K562 (cell line): ENCODE measurements around the gene ZNF787. TPM values are rescaled to one million over a fixed set of nuclear protein-coding genes. Genes with fewer than 3 reads are reported as not detected.

Experiments
- ATAC-seq: fragments of 200-7000 bp; cut with Tn5 transposase; 3 replicates; pipeline ENCODE4 v1.9.1; 2020; ENCODE audit warnings: moderate library complexity
- BruUV-seq: library from RNA; stranded (reverse); fragments of 400-500 nt; replicated peaks from 2 replicates; lab custom pipeline; 2021; lab: Mats Ljungman, UMichigan
- CTCF ChIA-PET: fragments of 300-600 bp; formaldehyde crosslinking; extraction: SDS; loops from one replicate; lab custom pipeline; 2021; ENCODE audit warnings: low intra/inter-chr PET ratio; lab: Yijun Ruan, JAX
- POLR2A ChIA-PET: fragments of 300-600, 350-650 bp; sonication (Branson Sonifier 250); formaldehyde crosslinking; extraction: SDS; loops from one replicate; lab custom pipeline; 2021; ENCODE audit warnings: antibody characterized with exemption, inconsistent platforms; lab: Yijun Ruan, JAX
- DNase-seq, 4 experiments: peaks; one replicate each; pipeline versions ENCODE4 v3.0.0 to v3.0.0-alpha.2; 2011 to 2018; ENCODE audit warnings: low spot score in 3 of 4, mixed read lengths in 3 of 4; ENCODE audit errors: extremely low read depth in 1 of 4
- FAIRE-seq: peaks from 2 replicates; lab custom pipeline; 2011; peaks lifted over from hg19 to GRCh38; lab: Jason Lieb, UNC
- H2AFZ ChIP-seq: 2 replicates; pipeline ENCODE4 v1.6.0; 2011; ENCODE audit warnings: low read depth, low read length, control low read depth, inconsistent platforms
- H3K27ac ChIP-seq: fragments of 200-600 bp; 3 replicates; pipeline ENCODE4 v1.8.0; 2011; ENCODE audit warnings: low read depth, mild to moderate bottlenecking, control low read depth, inconsistent platforms, low read length, moderate library complexity, mixed read lengths; ENCODE audit errors: extremely low read depth
- H3K27me3 ChIP-seq, 2 experiments: fragments of 300-600 bp in 1 of 2; 2 replicates in 1 of 2; 3 replicates in 1 of 2; pipeline versions ENCODE4 v1.6.0 to v1.8.0; 2011; ENCODE audit warnings: inconsistent platforms in 2 of 2, low read length in 2 of 2, mild to moderate bottlenecking in 1 of 2, mixed read lengths in 1 of 2, moderate library complexity in 1 of 2; ENCODE audit not compliant: control insufficient read depth in 2 of 2, insufficient read depth in 2 of 2
- H3K36me3 ChIP-seq: fragments of 300-600 bp; 3 replicates; pipeline ENCODE4 v1.8.0; 2011; ENCODE audit warnings: mild to moderate bottlenecking, low read length, inconsistent platforms; ENCODE audit not compliant: control insufficient read depth, insufficient read depth
- H3K4me1 ChIP-seq, 2 experiments: fragments of 200-600 bp in 1 of 2; replicated peaks in 1 of 2; 2 replicates in 1 of 2; 3 replicates in 1 of 2; pipeline versions ENCODE4 v1.5.1 to v1.8.0; 2011; ENCODE audit warnings: inconsistent platforms in 2 of 2, low read length in 2 of 2, mild to moderate bottlenecking in 1 of 2, mixed read lengths in 1 of 2, moderate library complexity in 1 of 2; ENCODE audit not compliant: control insufficient read depth in 2 of 2, insufficient read depth in 2 of 2
- H3K4me2 ChIP-seq: 2 replicates; pipeline ENCODE4 v1.6.1; 2011; ENCODE audit warnings: low read length, control low read depth, inconsistent platforms, mixed read lengths; ENCODE audit not compliant: insufficient read depth
- H3K4me3 ChIP-seq: fragments of 200-600 bp; sonication (generic), shearing (Covaris generic); 2 replicates; pipeline ENCODE4 v1.5.1; 2016; ENCODE audit warnings: control low read depth, inconsistent platforms
- H3K79me2 ChIP-seq: fragments of 200-600 bp; 3 replicates; pipeline ENCODE4 v1.8.0; 2011; ENCODE audit warnings: low read length, inconsistent platforms; ENCODE audit not compliant: control insufficient read depth, insufficient read depth
- H3K9ac ChIP-seq, 2 experiments: 2 replicates each; pipeline versions ENCODE4 v1.6.0 to v1.6.1; 2011; ENCODE audit warnings: low read depth in 2 of 2, low read length in 2 of 2, control low read depth in 1 of 2, inconsistent platforms in 1 of 2, mild to moderate bottlenecking in 1 of 2, mixed read lengths in 1 of 2; ENCODE audit not compliant: insufficient read depth in 1 of 2
- H3K9me1 ChIP-seq: one replicate; pipeline ENCODE4 v1.6.0; 2011; ENCODE audit warnings: inconsistent platforms, mild to moderate bottlenecking, low read length, moderate library complexity; ENCODE audit not compliant: control insufficient read depth, insufficient read depth
- H3K9me3 ChIP-seq: replicated peaks from 2 replicates; pipeline ENCODE4 v1.5.1; 2011; ENCODE audit warnings: low read depth, low read length, inconsistent platforms; ENCODE audit not compliant: control insufficient read depth, insufficient read depth
- H4K20me1 ChIP-seq: replicated peaks from 2 replicates; pipeline ENCODE4 v1.6.1; 2011; ENCODE audit warnings: low read length, inconsistent platforms, mixed read lengths; ENCODE audit not compliant: control insufficient read depth, insufficient read depth
- COPS2 ChIP-seq: fragments of 450-650 bp; conservative IDR thresholded peaks from 2 replicates; pipeline ENCODE4 v1.6.1; 2016; ENCODE audit warnings: mild to moderate bottlenecking, moderate library complexity
- CTCF ChIP-seq, 3 experiments: IDR thresholded peaks in 2 of 3; conservative IDR thresholded peaks in 1 of 3; 2 replicates each; pipeline ENCODE4 v1.5.1; 2011 to 2012; ENCODE audit warnings: low read length in 3 of 3, mild to moderate bottlenecking in 3 of 3, control low read depth in 2 of 3, improper control_type of control experiment in 1 of 3, inconsistent platforms in 1 of 3, low read depth in 1 of 3, mixed read lengths in 1 of 3, moderate library complexity in 1 of 3; ENCODE audit not compliant: insufficient read depth in 2 of 3
- ELF2 ChIP-seq: fragments of 250-450 bp; sonication (Bioruptor Pico); IDR thresholded peaks from 2 replicates; pipeline ENCODE4 v1.5.0; 2021; ENCODE audit warnings: mild to moderate bottlenecking
- FOXP1 ChIP-seq: sonication (generic); formaldehyde crosslinking; IDR thresholded peaks from 2 replicates; pipeline ENCODE4 v1.8.0; 2022; ENCODE audit warnings: mild to moderate bottlenecking, missing genetic modification reagents
- HDAC2 ChIP-seq: fragments of 450-650 bp; IDR thresholded peaks from 2 replicates; pipeline ENCODE4 v1.6.1; 2016; ENCODE audit warnings: mild to moderate bottlenecking
- MGA ChIP-seq: fragments of 450-650 bp; IDR thresholded peaks from 2 replicates; pipeline ENCODE4 v1.6.1; 2016; ENCODE audit warnings: mild to moderate bottlenecking, moderate library complexity
- RAD51 ChIP-seq: fragments of 450-650 bp; IDR thresholded peaks from 2 replicates; pipeline ENCODE4 v1.7.1; 2016; ENCODE audit warnings: low read depth, mild to moderate bottlenecking, borderline replicate concordance
- WGBS: fragments of 100-300 bp; shearing (Covaris generic); methylation state at CpG from one replicate; pipeline ENCODE4 v1.1.6; 2016; ENCODE audit warnings: low coverage, mixed read lengths; ENCODE audit not compliant: insufficient coverage; ENCODE audit errors: missing lambda C conversion rate; 5-methylcytosine and 5-hydroxymethylcytosine counted together
- in situ Hi-C: fragments of 300-500 bp; cut with MboI; formaldehyde crosslinking; loops from 4 replicates; pipeline ENCODE4 v1.15.0; 2018; ENCODE audit warnings: inconsistent platforms, mixed read lengths
- intact Hi-C: fragments of 100-400 bp; cut with micrococcal nuclease; formaldehyde crosslinking; loops from 2 replicates; pipeline ENCODE4 v1.14.2; 2022
- polyA plus RNA-seq, 8 experiments: library from polyadenylated mRNA; depleted of rRNA in 4 of 8; stranded (reverse) in 5 of 8; unstranded in 3 of 8; fragments of >200 nt; fragmentation: Nextera tagmentation in 2 of 8; fragmentation: Illumina TruSeq in 1 of 8; extraction: Ambion mirVana in 2 of 8; extraction: Trizol in 1 of 8; gene quantifications; 2 replicates each; pipeline versions ENCODE4 v1.2.1 to v1.2.3, GENCODE V29; 2011 to 2014; ENCODE audit warnings: inconsistent platforms in 1 of 8, missing spikeins in 1 of 8
- total RNA-seq, 7 experiments: library from RNA; depleted of rRNA in 6 of 7; stranded (reverse); fragments of >200 nt in 6 of 7; fragmentation: Illumina TruSeq in 2 of 7; extraction: Trizol in 2 of 7; gene quantifications; 2 replicates each; pipeline versions ENCODE4 v1.2.1 to v1.2.3, GENCODE V29; 2011 to 2021; ENCODE audit warnings: low replicate concordance in 1 of 7

Gene ZNF787
- total and polyA plus RNA-seq, 9 of the 15 experiments (the other 6 are each of a cell fraction or from before 2014, with no cell fraction given) = 0.45 to 77.6 (median 7.3) TPM

GRCh38 chr19:56071151-56071550 is 49.9 kb downstream of the ZNF787 start:
- Histone ChIP-seq H3K79me2 (no peaks in the 10 kb centered on the region), H3K4me3 (no peak overlapping the region), H3K9me1 (peaks cover 2% of the 10 kb centered on the region), H3K27me3 (no peaks in the 10 kb centered on the region), H3K9ac (peak overlapping the region in 1 of 2 experiments; percentile 49; a peak in 1 of 4 replicates), H3K4me2 (no peak overlapping the region), H3K36me3 (no peaks in the 10 kb centered on the region), H3K4me1 (peaks cover 2 to 7% of the 10 kb centered on the region in 2 experiments; a peak in 4 of 5 replicates), H2AFZ (peak overlapping the region; percentile 52; the same call in 1 of the 2 replicates), H3K9me3 (no peaks in the 10 kb centered on the region), H3K27ac (no peak overlapping the region), H4K20me1 (no peaks in the 10 kb centered on the region)
- intact Hi-C loops (loop anchor here (10.0 kb wide), 1 partner anchor 1024 kb away; no protein-coding TSS in a partner anchor), in situ Hi-C loops (loop anchor here (10.0 to 25.0 kb wide), 2 partner anchors 274 to 1016 kb away; no protein-coding TSS in a partner anchor)
- POLR2A ChIA-PET = interaction anchor here (0.6 to 0.7 kb wide), 2 partner anchors 98 to 467 kb away, joined by 3 to 4 read pairs; no protein-coding TSS in a partner anchor
- peak; percentile 69 for ATAC-seq
- 5% methylated on average over 4 of the region's 4 CpGs for WGBS
- CTCF ChIA-PET = no interaction called here
- peak; percentile 39 to 49 (median 45) for DNase-seq
- BruUV-seq = no TSS peak
- FAIRE-seq = no peak
- peak; percentile 47 to 63 (median 61) for TF ChIP-seq CTCF (IDR thresholded peaks at IDR 0.05 in 2 of 3, conservative IDR thresholded peaks at IDR 0.05 in 1 of 3; ENCODE audit: insufficient read depth in 2 of 3, low read depth in 1 of 3, low read length in 3 of 3)
- TF ChIP-seq MGA = no peak
- no peak for TF ChIP-seq COPS2
- TF ChIP-seq FOXP1 (CRISPR knock-in tag) = no peak
- TF ChIP-seq ELF2 (CRISPR knock-in tag) = no peak
- no peak for TF ChIP-seq RAD51
- TF ChIP-seq HDAC2 = no peak
